ENCODE measurements around the gene WBP2NL.
"Not testable (repeated sequence)": the region's sequence is repeated elsewhere in the genome, so short reads cannot be mapped to it uniquely, and the experiment has no call there.

The WBP2NL gene

GRCh38 chr22:42066126-42066761 is 67.7 kb downstream of the WBP2NL start:
- 94% methylated on average over 7 of the region's 7 CpGs for WGBS
- H3K36me3 ChIP-seq (ENCODE audit: insufficient read depth, low read length) = peaks cover 26% of the 10 kb centered on the region

GRCh38 chr22:42066937-42067336 is 68.3 kb downstream of the WBP2NL start:
- peaks cover 23% of the 10 kb centered on the region for H3K36me3 ChIP-seq (ENCODE audit: insufficient read depth, low read length)
- H3K9me3 ChIP-seq (ENCODE audit: insufficient read depth, low read depth, low read length) = no peaks in the 10 kb centered on the region
- no peak overlapping the region for H3K9ac ChIP-seq (ENCODE audit: low read depth, low read length)
- 0 out of 2 replicates have a peak, but pooled peaks cover 3% of the 10 kb centered on the region for H3K27me3 ChIP-seq (ENCODE audit: insufficient read depth, low read length)
- peaks cover 18% of the 10 kb centered on the region for H3K4me1 ChIP-seq (ENCODE audit: insufficient read depth, low read length)
- H3K4me3 ChIP-seq (ENCODE audit: low read length) = no peak overlapping the region
- H3K27ac ChIP-seq (ENCODE audit: low read depth, low read length) = no peak overlapping the region
- WGBS = 97% methylated on average over 10 of the region's 10 CpGs

More at GRCh38 chr22:42066126-42066761, 67.7 kb downstream of the WBP2NL start:
- Histone ChIP-seq H3K4me3 (ENCODE audit: low read length) (no peak overlapping the region), H3K9ac (ENCODE audit: low read depth, low read length) (no peak overlapping the region), H3K4me1 (ENCODE audit: insufficient read depth, low read length) (peaks cover 18% of the 10 kb centered on the region), H3K27ac (ENCODE audit: low read depth, low read length) (no peak overlapping the region), H3K27me3 (ENCODE audit: insufficient read depth, low read length) (0 out of 2 replicates have a peak, but pooled peaks cover 2% of the 10 kb centered on the region), H3K9me3 (ENCODE audit: insufficient read depth, low read depth, low read length) (no peaks in the 10 kb centered on the region)

GRCh38 chr22:42067671-42068251 is 69.2 kb downstream of the WBP2NL start:
- Histone ChIP-seq H3K27me3 (ENCODE audit: insufficient read depth, low read length) (peaks cover 3% of the 10 kb centered on the region; the same call in 1 of the 2 replicates), H3K9ac (ENCODE audit: low read depth, low read length) (no peak overlapping the region), H3K9me3 (ENCODE audit: insufficient read depth, low read depth, low read length) (no peaks in the 10 kb centered on the region), H3K27ac (ENCODE audit: low read depth, low read length) (no peak overlapping the region), H3K4me1 (ENCODE audit: insufficient read depth, low read length) (peaks cover 18% of the 10 kb centered on the region), H3K36me3 (ENCODE audit: insufficient read depth, low read length) (peaks cover 17% of the 10 kb centered on the region), H3K4me3 (ENCODE audit: low read length) (no peak overlapping the region)
- WGBS = 88% methylated on average over 14 of the region's 14 CpGs

- no peak overlapping the region for H3K4me3 ChIP-seq (ENCODE audit: low read length)
- H3K27me3 ChIP-seq (ENCODE audit: insufficient read depth, low read length) = peaks cover 7% of the 10 kb centered on the region
- no peak overlapping the region for H3K9ac ChIP-seq (ENCODE audit: low read depth, low read length)
- H3K9me3 ChIP-seq (ENCODE audit: insufficient read depth, low read depth, low read length) = no peaks in the 10 kb centered on the region
- peaks cover 14% of the 10 kb centered on the region for H3K36me3 ChIP-seq (ENCODE audit: insufficient read depth, low read length)
- no peak overlapping the region for H3K27ac ChIP-seq (ENCODE audit: low read depth, low read length)
- WGBS = 96% methylated on average over 4 of the region's 4 CpGs
- peaks cover 21% of the 10 kb centered on the region for H3K4me1 ChIP-seq (ENCODE audit: insufficient read depth, low read length)
Observed at GRCh38 chr22:42068291-42068690, 69.7 kb downstream of the WBP2NL start.

GRCh38 chr22:42069801-42070516 is 71.4 kb downstream of the WBP2NL start:
- Histone ChIP-seq H3K4me1 (ENCODE audit: insufficient read depth, low read length) (peaks cover 26% of the 10 kb centered on the region), H3K36me3 (ENCODE audit: insufficient read depth, low read length) (peaks cover 14% of the 10 kb centered on the region), H3K9ac (ENCODE audit: low read depth, low read length) (peak overlapping the region; percentile 48), H3K9me3 (ENCODE audit: insufficient read depth, low read depth, low read length) (no peaks in the 10 kb centered on the region), H3K27ac (ENCODE audit: low read depth, low read length) (no peak overlapping the region), H3K4me3 (ENCODE audit: low read length) (peak overlapping the region; percentile 61), H3K27me3 (ENCODE audit: insufficient read depth, low read length) (peaks cover 17% of the 10 kb centered on the region)
- 31% methylated on average over 18 of the region's 19 CpGs for WGBS

GRCh38 chr22:42070517-42071422 is 72.2 kb downstream of the WBP2NL start, which contains the start of gene NAGA:
Gene NAGA, minus strand, starts transcription at chr22:42070812. Its CDS starts 515 bp downstream, at chr22:42070297.
- Histone ChIP-seq H3K36me3 (ENCODE audit: insufficient read depth, low read length) (peaks cover 12% of the 10 kb centered on the region), H3K9me3 (ENCODE audit: insufficient read depth, low read depth, low read length) (no peaks in the 10 kb centered on the region), H3K4me3 (ENCODE audit: low read length) (peak within 1 kb of the TSS; percentile 61), H3K27me3 (ENCODE audit: insufficient read depth, low read length) (peaks cover 17% of the 10 kb centered on the region), H3K27ac (ENCODE audit: low read depth, low read length) (peak within 1 kb of the TSS; percentile 53; the same call in 1 of the 2 replicates), H3K9ac (ENCODE audit: low read depth, low read length) (peak within 1 kb of the TSS; percentile 69), H3K4me1 (ENCODE audit: insufficient read depth, low read length) (peaks cover 21% of the 10 kb centered on the region)
- 3% methylated on average over 56 of the region's 56 CpGs for WGBS

GRCh38 chr22:42071508-42071907 is 72.9 kb downstream of the WBP2NL start:
- not testable (repeated sequence) for H3K9me3 ChIP-seq (ENCODE audit: insufficient read depth, low read depth, low read length); H3K9ac ChIP-seq (ENCODE audit: low read depth, low read length); H3K4me3 ChIP-seq (ENCODE audit: low read length); H3K27ac ChIP-seq (ENCODE audit: low read depth, low read length)
- H3K27me3 ChIP-seq (ENCODE audit: insufficient read depth, low read length) = peaks cover 17% of the 10 kb centered on the region
- peaks cover 11% of the 10 kb centered on the region for H3K36me3 ChIP-seq (ENCODE audit: insufficient read depth, low read length)
- peaks cover 20% of the 10 kb centered on the region for H3K4me1 ChIP-seq (ENCODE audit: insufficient read depth, low read length)
- WGBS = 91% methylated on average over 7 of the region's 7 CpGs

- Histone ChIP-seq H3K4me3 (ENCODE audit: low read length) (no peak overlapping the region), H3K4me1 (ENCODE audit: insufficient read depth, low read length) (peaks cover 20% of the 10 kb centered on the region)
Observed at GRCh38 chr22:42072606-42073330, 74.2 kb downstream of the WBP2NL start.

GRCh38 chr22:42073621-42074041 is 75.0 kb downstream of the WBP2NL start:
- H3K9ac ChIP-seq (ENCODE audit: low read depth, low read length) = peak overlapping the region; percentile 91
- H3K36me3 ChIP-seq (ENCODE audit: insufficient read depth, low read length) = peaks cover 4% of the 10 kb centered on the region; the same call in 1 of the 2 replicates
- peak overlapping the region; percentile 59 for H3K4me3 ChIP-seq (ENCODE audit: low read length)
- WGBS = 77% methylated on average over 14 of the region's 14 CpGs
- H3K4me1 ChIP-seq (ENCODE audit: insufficient read depth, low read length) = peaks cover 20% of the 10 kb centered on the region
- H3K27me3 ChIP-seq (ENCODE audit: insufficient read depth, low read length) = peaks cover 17% of the 10 kb centered on the region
- no peak overlapping the region for H3K27ac ChIP-seq (ENCODE audit: low read depth, low read length)
- no peaks in the 10 kb centered on the region for H3K9me3 ChIP-seq (ENCODE audit: insufficient read depth, low read depth, low read length)

More at GRCh38 chr22:42072606-42073330, 74.2 kb downstream of the WBP2NL start:
- Histone ChIP-seq H3K9ac (ENCODE audit: low read depth, low read length) (0 out of 2 replicates have a peak overlapping the region, but pooled peaks have one; percentile 91), H3K27ac (ENCODE audit: low read depth, low read length) (no peak overlapping the region), H3K36me3 (ENCODE audit: insufficient read depth, low read length) (no peaks in the 10 kb centered on the region), H3K27me3 (ENCODE audit: insufficient read depth, low read length) (peaks cover 17% of the 10 kb centered on the region), H3K9me3 (ENCODE audit: insufficient read depth, low read depth, low read length) (no peaks in the 10 kb centered on the region)
- 75% methylated on average over 8 of the region's 8 CpGs for whole genome bisulfite sequencing

All from HUES64 (cell line).